RKO (cell line): ENCODE measurements around the gene TNFRSF1B.

Source experiments
- DNase-seq: peaks from one replicate; pipeline ENCODE4 v3.0.0-alpha.2; 2016; ENCODE audit warnings: low spot score

The TNFRSF1B gene

GRCh38 chr1:12166834-12167492 lies at the start of gene TNFRSF1B:
TSS of gene TNFRSF1B (plus strand) at chr1:12166991. CDS start at chr1:12167092, 101 bp downstream.
- DNase-seq, result no peak

- no peak for DNase-seq
Observed at GRCh38 chr1:12121212-12122003, 45.4 kb upstream of the TNFRSF1B start.

- DNase-seq, result no peak
Observed at GRCh38 chr1:12123172-12123571, 43.6 kb upstream of the TNFRSF1B start.

GRCh38 chr1:12124693-12125421 lies 41.9 kb upstream of the TNFRSF1B start:
- DNase-seq, result peak; percentile 68

GRCh38 chr1:12125422-12126355 lies 41.1 kb upstream of the TNFRSF1B start:
- DNase-seq, result no peak

GRCh38 chr1:12126781-12127180 lies 40.0 kb upstream of the TNFRSF1B start:
- DNase-seq, result no peak

- DNase-seq, result no peak
Observed at GRCh38 chr1:12127206-12127810, 39.5 kb upstream of the TNFRSF1B start.

GRCh38 chr1:12128120-12128519 lies 38.7 kb upstream of the TNFRSF1B start:
- no peak for DNase-seq

- no peak for DNase-seq
Observed at GRCh38 chr1:12129624-12130023, 37.2 kb upstream of the TNFRSF1B start.

- DNase-seq, result no peak
Observed at GRCh38 chr1:12130466-12131130, 36.2 kb upstream of the TNFRSF1B start.

- DNase-seq, result no peak
Observed at GRCh38 chr1:12132078-12132477, 34.7 kb upstream of the TNFRSF1B start.

- DNase-seq, result no peak
Observed at GRCh38 chr1:12134716-12135115, 32.1 kb upstream of the TNFRSF1B start.

- DNase-seq, result no peak
Observed at GRCh38 chr1:12135612-12136011, 31.2 kb upstream of the TNFRSF1B start.

- no peak for DNase-seq
Observed at GRCh38 chr1:12136916-12137610, 29.7 kb upstream of the TNFRSF1B start.

- DNase-seq, result no peak
Observed at GRCh38 chr1:12138196-12139168, 28.3 kb upstream of the TNFRSF1B start.

GRCh38 chr1:12140016-12140415 lies 26.8 kb upstream of the TNFRSF1B start:
- no peak for DNase-seq

GRCh38 chr1:12140515-12141162 lies 26.2 kb upstream of the TNFRSF1B start:
- no peak for DNase-seq

- DNase-seq, result no peak
Observed at GRCh38 chr1:12141163-12141850, 25.5 kb upstream of the TNFRSF1B start.
